Colonic mucosa (tissue), 4 donors: ENCODE measurements around the gene OR6M1. TPM values are rescaled to one million over a fixed set of nuclear protein-coding genes. Genes with fewer than 3 reads are reported as not detected.

Source experiments
- DNase-seq: peaks from one replicate; pipeline ENCODE4 v3.0.0-alpha.2; 2020
- H3K27ac ChIP-seq: fragments of 200-600 bp; one replicate; pipeline ENCODE4 v1.8.0; 2021
- H3K27me3 ChIP-seq: fragments of 200-600 bp; one replicate; pipeline ENCODE4 v1.8.0; 2021
- H3K36me3 ChIP-seq: fragments of 200-600 bp; one replicate; pipeline ENCODE4 v1.8.0; 2021
- H3K4me1 ChIP-seq: fragments of 200-600 bp; one replicate; pipeline ENCODE4 v1.8.0; 2021; ENCODE audit warnings: mild to moderate bottlenecking
- H3K4me3 ChIP-seq: fragments of 200-600 bp; one replicate; pipeline ENCODE4 v1.8.0; 2021
- H3K9ac ChIP-seq, 2 donors: one replicate each; pipeline ENCODE4 v1.7.0; 2013; ENCODE audit warnings: control low read depth in 2 of 2, low read depth in 2 of 2, low read length in 2 of 2
- H3K9me3 ChIP-seq: fragments of 200-600 bp; one replicate; pipeline ENCODE4 v1.8.0; 2021
- intact Hi-C: fragments of 100-400 bp; cut with DNase I; formaldehyde crosslinking; loops from one replicate; pipeline ENCODE4 v1.14.1; 2022
- total RNA-seq, 2 donors: library from RNA; stranded (reverse); fragmentation: NEBNext Ultra II Directional in 1 of 2; extraction: Animal tissue kit (Norgen Biotek cat#: 25700) in 1 of 2; gene quantifications; one replicate each; pipeline ENCODE4 v1.2.1, GENCODE V29; 2021
- TF ChIP-seq, protein P1 (sequence below): fragments of 200-600 bp; IDR thresholded peaks from one replicate; pipeline ENCODE4 v1.8.0; 2022; ENCODE audit warnings: antibody characterized with exemption, mild to moderate bottlenecking
- donor health status: healthy.
- donor health status: DM: no; HTN: no; CAD: no.
- donor health status: DM: no; HTN: no; CAD: no.

The OR6M1 gene
- total RNA-seq, 2 donors from 2014 or later, result not detected

DNA sequence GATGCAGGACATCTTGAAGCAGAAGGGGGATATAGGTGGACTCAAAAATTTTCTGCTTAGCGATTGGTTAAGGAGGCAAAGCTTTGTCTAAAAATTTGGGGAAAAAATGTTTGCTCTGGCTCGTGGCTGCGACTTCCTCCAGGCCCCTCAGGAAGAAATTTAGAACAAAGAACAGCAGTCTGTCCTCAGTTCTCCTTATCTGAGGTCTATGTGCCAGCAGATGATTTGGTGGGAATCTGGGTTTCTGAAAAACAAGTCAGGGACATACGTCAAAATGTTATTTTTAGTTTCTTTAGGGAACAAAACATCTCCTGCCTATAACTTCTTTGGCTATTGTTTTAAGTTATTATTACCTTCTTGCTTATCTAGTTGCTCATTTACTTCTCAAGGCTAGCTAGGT lies 8.1 kb downstream of the OR6M1 start:
- no peaks in the 10 kb centered on the region for H3K36me3 ChIP-seq
- intact Hi-C loops, result no loop called here
- no peak for DNase-seq
- H3K4me1 ChIP-seq, result no peaks in the 10 kb centered on the region
- H3K4me3 ChIP-seq, result no peak overlapping the region
- H3K9ac ChIP-seq, result no peak overlapping the region
- no peak overlapping the region for H3K27ac ChIP-seq
- TF ChIP-seq, protein P1, sequence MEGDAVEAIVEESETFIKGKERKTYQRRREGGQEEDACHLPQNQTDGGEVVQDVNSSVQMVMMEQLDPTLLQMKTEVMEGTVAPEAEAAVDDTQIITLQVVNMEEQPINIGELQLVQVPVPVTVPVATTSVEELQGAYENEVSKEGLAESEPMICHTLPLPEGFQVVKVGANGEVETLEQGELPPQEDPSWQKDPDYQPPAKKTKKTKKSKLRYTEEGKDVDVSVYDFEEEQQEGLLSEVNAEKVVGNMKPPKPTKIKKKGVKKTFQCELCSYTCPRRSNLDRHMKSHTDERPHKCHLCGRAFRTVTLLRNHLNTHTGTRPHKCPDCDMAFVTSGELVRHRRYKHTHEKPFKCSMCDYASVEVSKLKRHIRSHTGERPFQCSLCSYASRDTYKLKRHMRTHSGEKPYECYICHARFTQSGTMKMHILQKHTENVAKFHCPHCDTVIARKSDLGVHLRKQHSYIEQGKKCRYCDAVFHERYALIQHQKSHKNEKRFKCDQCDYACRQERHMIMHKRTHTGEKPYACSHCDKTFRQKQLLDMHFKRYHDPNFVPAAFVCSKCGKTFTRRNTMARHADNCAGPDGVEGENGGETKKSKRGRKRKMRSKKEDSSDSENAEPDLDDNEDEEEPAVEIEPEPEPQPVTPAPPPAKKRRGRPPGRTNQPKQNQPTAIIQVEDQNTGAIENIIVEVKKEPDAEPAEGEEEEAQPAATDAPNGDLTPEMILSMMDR, result no peak
- H3K9me3 ChIP-seq, result no peaks in the 10 kb centered on the region
- no peaks in the 10 kb centered on the region for H3K27me3 ChIP-seq

DNA sequence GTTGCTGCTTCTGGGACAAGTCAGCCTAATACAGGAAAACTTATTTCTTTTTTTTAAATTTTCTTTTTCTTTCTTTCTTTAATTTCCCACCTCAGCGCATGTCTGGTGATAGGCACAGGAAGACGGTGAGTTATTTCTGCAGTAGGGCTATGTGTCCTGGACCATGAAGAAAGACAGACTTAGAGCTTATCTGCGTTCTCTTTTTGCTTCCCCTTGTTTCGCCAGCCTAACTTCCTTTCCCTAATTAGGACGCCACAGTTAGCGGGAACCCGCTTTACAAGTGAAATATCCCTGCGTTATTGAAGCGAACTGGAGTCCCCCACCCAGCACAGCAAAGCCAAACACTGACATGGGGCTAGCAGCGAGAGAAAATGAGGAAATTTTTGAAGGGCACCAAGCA lies 8.6 kb downstream of the OR6M1 start:
- H3K27me3 ChIP-seq, result no peaks in the 10 kb centered on the region
- H3K36me3 ChIP-seq, result no peaks in the 10 kb centered on the region
- H3K9ac ChIP-seq, result no peak overlapping the region
- no peak for DNase-seq
- intact Hi-C loops, result no loop called here
- no peaks in the 10 kb centered on the region for H3K9me3 ChIP-seq
- TF ChIP-seq, protein P1, result no peak
- no peak overlapping the region for H3K4me3 ChIP-seq
- H3K4me1 ChIP-seq, result no peaks in the 10 kb centered on the region
- H3K27ac ChIP-seq, result no peak overlapping the region

DNA sequence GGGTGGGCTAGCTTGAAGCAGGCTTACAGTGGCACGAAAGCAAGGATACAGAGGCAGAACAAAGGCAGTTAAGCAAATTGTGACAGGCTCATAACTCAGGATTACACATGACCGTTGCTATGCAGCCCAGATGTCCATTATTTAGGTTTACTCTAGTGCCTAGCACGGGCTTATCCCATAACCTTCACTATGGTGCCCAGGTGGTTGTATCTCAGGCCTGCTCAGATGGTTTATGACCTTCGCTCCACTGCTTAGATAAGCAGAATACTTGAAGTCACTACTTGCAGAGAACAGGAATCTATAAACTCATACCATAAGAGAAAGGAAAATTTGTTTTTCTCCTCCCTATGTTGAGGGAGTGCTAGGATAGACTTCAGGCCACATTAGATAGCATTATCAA lies 9.0 kb downstream of the OR6M1 start:
- TF ChIP-seq, protein P1, result no peak
- Histone ChIP-seq H3K4me1 (no peaks in the 10 kb centered on the region), H3K9ac (no peak overlapping the region), H3K9me3 (no peaks in the 10 kb centered on the region), H3K36me3 (no peaks in the 10 kb centered on the region), H3K4me3 (no peak overlapping the region), H3K27me3 (no peaks in the 10 kb centered on the region), H3K27ac (no peak overlapping the region)
- peak; percentile 24 for DNase-seq
- intact Hi-C loops, result no loop called here

DNA sequence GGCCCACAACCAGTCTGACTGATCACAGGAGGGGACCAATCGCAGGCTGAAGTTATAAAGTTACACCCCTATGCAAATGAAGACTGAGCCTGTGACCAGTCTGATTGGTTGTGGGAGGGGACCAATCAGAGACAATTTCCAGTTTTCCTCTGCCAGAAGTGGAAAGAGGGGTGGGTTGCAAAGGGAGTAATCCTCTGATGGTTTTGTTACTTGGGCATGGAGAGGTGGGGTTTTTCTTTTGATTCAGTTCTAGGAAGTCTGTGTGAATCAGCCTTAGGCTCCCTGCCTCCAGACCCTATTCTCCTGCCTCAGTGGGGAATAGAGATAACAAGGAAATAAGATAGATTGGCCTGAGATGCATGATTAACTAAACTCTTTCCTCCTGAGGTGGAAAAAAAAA lies 9.9 kb downstream of the OR6M1 start:
- intact Hi-C loops, result no loop called here
- Histone ChIP-seq H3K27me3 (no peaks in the 10 kb centered on the region), H3K9me3 (no peaks in the 10 kb centered on the region), H3K27ac (no peak overlapping the region), H3K36me3 (no peaks in the 10 kb centered on the region), H3K4me1 (no peaks in the 10 kb centered on the region), H3K4me3 (no peak overlapping the region), H3K9ac (no peak overlapping the region)
- TF ChIP-seq, protein P1, result no peak
- DNase-seq, result no peak

DNA sequence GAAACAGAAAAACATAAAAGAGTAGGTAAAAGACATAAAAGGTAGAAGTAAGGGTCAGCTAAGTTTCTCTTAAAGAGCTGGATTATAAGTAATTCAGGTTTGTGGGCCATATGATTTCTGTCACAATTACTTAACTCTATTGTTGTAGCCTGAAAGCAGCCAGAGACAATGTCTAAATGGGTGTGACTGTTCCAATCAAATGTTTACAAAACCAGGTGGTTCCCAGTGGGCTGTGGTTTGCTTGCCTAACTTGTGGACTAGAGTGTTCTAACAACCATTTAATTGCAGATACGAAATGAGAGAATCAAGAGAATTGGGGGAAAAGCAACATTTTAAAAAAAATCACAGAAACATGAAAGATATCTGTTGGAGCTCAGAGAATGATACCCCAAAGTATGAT lies 22.6 kb downstream of the OR6M1 start:
- Histone ChIP-seq H3K4me1 (no peaks in the 10 kb centered on the region), H3K27me3 (no peaks in the 10 kb centered on the region), H3K36me3 (no peaks in the 10 kb centered on the region), H3K4me3 (no peak overlapping the region), H3K9me3 (no peaks in the 10 kb centered on the region), H3K9ac (no peak overlapping the region), H3K27ac (no peak overlapping the region)
- DNase-seq, result no peak
- intact Hi-C loops, result no loop called here
- TF ChIP-seq, protein P1, result no peak

DNA sequence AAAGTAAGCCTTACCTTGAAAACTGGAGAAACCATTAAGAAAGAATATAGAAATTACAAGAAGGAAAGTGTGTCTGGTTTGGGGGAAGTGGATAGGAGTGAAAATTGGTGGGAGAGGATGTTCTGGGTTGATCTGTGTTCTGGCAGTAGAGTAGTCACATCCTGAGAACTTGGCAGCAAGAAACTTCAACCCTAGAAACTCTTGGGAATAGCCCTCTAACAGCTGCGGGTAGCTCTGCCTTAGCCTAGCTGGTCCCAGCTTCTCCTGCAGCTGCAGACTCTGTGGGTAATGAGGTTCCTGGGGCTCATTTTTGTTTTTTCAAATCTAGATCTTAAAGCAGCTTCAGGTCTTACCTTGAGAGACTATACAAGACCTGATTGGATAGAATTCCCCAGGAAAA lies 27.6 kb downstream of the OR6M1 start:
- Histone ChIP-seq H3K36me3 (no peaks in the 10 kb centered on the region), H3K27me3 (no peaks in the 10 kb centered on the region), H3K27ac (no peak overlapping the region), H3K9me3 (no peaks in the 10 kb centered on the region), H3K4me3 (no peak overlapping the region), H3K9ac (no peak overlapping the region), H3K4me1 (no peaks in the 10 kb centered on the region)
- TF ChIP-seq, protein P1, result no peak
- no peak for DNase-seq
- intact Hi-C loops, result no loop called here
